Natural killer cell (primary cell): ENCODE results near the gene GBF1. TPM values are rescaled to one million over a fixed set of nuclear protein-coding genes. Genes with fewer than 3 reads are reported as not detected.
"Not testable (repeated sequence)": the region's sequence is repeated elsewhere in the genome, so short reads cannot be mapped to it uniquely, and the experiment has no call there.

Experiments
- ATAC-seq, 3 donors: fragments of 150-1000 bp in 2 of 3; fragments of 200-7000 bp in 1 of 3; cut with Tn5 transposase; 1 replicate in 1 of 3; 2 replicates in 2 of 3; pipeline ENCODE4 v1.10.0; 2021; ENCODE audit warnings: mild to moderate bottlenecking in 2 of 3, moderate library complexity in 2 of 3
- DNase-seq, 2 donors: peaks; one replicate each; pipeline versions ENCODE4 v3.0.0 to v3.0.0-alpha.2; 2013 to 2021; ENCODE audit warnings: mixed read lengths in 1 of 2
- H3K27ac ChIP-seq: one replicate; pipeline ENCODE4 v1.5.1; 2013; ENCODE audit warnings: mild to moderate bottlenecking, low read length
- H3K27me3 ChIP-seq: one replicate; pipeline ENCODE4 v1.6.1; 2013; ENCODE audit warnings: low read length; ENCODE audit not compliant: control insufficient read depth, insufficient read depth
- H3K36me3 ChIP-seq: one replicate; pipeline ENCODE4 v1.6.1; 2013; ENCODE audit warnings: low read length; ENCODE audit not compliant: control insufficient read depth, insufficient read depth
- H3K4me1 ChIP-seq: one replicate; pipeline ENCODE4 v1.6.1; 2013; ENCODE audit warnings: low read length; ENCODE audit not compliant: control insufficient read depth, insufficient read depth
- H3K4me3 ChIP-seq: one replicate; pipeline ENCODE4 v1.5.1; 2013; ENCODE audit warnings: low read length
- H3K9me3 ChIP-seq: one replicate; pipeline ENCODE4 v1.6.1; 2013; ENCODE audit warnings: low read length; ENCODE audit not compliant: control insufficient read depth, insufficient read depth
- H3K27ac Mint-ChIP-seq, 2 donors: one replicate each; pipeline ENCODE4 v1.8.0; 2022; ENCODE audit warnings: mild to moderate bottlenecking in 2 of 2, mixed read lengths in 2 of 2, moderate library complexity in 1 of 2
- H3K27me3 Mint-ChIP-seq, 2 donors: one replicate each; pipeline ENCODE4 v1.8.0; 2022; ENCODE audit warnings: low read depth in 2 of 2, mixed read lengths in 2 of 2
- H3K36me3 Mint-ChIP-seq: one replicate; pipeline ENCODE4 v1.8.0; 2022; ENCODE audit warnings: mixed read lengths
- H3K4me1 Mint-ChIP-seq, 2 donors: one replicate each; pipeline ENCODE4 v1.8.0; 2022; ENCODE audit warnings: mixed read lengths in 2 of 2
- H3K4me3 Mint-ChIP-seq: one replicate; pipeline ENCODE4 v1.8.0; 2022; ENCODE audit warnings: mild to moderate bottlenecking, moderate library complexity, mixed read lengths
- H3K9me3 Mint-ChIP-seq, 2 donors: one replicate each; pipeline ENCODE4 v1.8.0; 2022; ENCODE audit warnings: mixed read lengths in 2 of 2
- CTCF ChIP-seq: fragments of 200-600 bp; IDR thresholded peaks from one replicate; pipeline ENCODE4 v1.8.0; 2022; ENCODE audit warnings: antibody characterized with exemption
- WGBS: methylation state at CpG from one replicate; pipeline ENCODE4 v1.1.7; 2013; ENCODE audit warnings: missing lambda C conversion rate; ENCODE audit not compliant: insufficient coverage; 5-methylcytosine and 5-hydroxymethylcytosine counted together
- intact Hi-C: fragments of 100-400 bp; cut with micrococcal nuclease; formaldehyde crosslinking; loops from one replicate; pipeline ENCODE4 v1.14.2; 2022
- total RNA-seq, 4 donors: library from RNA; stranded (reverse); fragments of 120-200 nt in 1 of 4; gene quantifications; one replicate each; pipeline versions ENCODE4 v1.2.3 to v1.2.4, GENCODE V29; 2013 to 2022

Gene GBF1
- total RNA-seq, 3 donors from 2014 or later (not counting 1 experiment from before 2014, with no cell fraction given): 48.2 to 52.5 (median 50.9) TPM

DNA sequence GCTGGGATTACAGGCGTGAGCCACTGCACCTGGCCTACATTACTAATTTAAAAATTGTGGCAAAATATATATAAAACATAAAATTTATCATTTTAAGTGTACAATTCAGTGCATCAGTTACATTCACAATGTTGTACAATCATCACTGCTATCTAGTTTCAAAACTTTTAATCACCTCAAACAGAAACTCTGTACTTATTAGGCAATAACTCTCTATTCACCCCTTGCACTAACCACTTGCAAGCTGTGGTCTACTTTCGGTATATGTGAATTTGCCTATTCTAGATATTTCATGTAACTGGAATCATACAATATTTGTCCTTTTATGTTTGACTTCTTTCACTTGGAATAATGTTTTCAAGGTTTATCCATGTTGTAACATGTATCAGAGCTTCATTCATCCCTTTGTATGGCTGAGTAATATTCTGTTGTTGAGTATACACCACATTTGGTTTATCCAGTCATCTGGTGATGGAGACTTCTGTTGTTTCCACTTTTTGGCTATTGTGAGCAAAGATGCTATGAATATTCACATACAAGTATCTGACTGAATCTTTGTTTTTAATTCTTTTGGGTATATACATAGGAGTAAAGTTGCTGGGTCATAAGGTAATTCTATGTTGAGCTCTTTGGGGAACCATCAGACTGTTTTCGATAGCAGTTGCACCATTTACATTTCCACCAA lies 33.6 kb upstream of the GBF1 start:
- Mint-ChIP-seq H3K27me3 (peaks cover 0 to 9% of the 10 kb centered on the region in 2 donors), H3K4me3 (no peak overlapping the region), H3K36me3 (no peaks in the 10 kb centered on the region), H3K9me3 (no peaks in the 10 kb centered on the region), H3K4me1 (no peaks in the 10 kb centered on the region), H3K27ac (no peak overlapping the region)
- Histone ChIP-seq H3K9me3 (no peaks in the 10 kb centered on the region), H3K27me3 (no peaks in the 10 kb centered on the region), H3K4me3 (no peak overlapping the region), H3K4me1 (no peaks in the 10 kb centered on the region), H3K27ac (no peak overlapping the region), H3K36me3 (no peaks in the 10 kb centered on the region)
- WGBS: 100% methylated on average over 1 of the region's 3 CpGs
- no peak for TF ChIP-seq CTCF
- ATAC-seq (no peak), DNase-seq (no peak)
- intact Hi-C loops: no loop called here

DNA sequence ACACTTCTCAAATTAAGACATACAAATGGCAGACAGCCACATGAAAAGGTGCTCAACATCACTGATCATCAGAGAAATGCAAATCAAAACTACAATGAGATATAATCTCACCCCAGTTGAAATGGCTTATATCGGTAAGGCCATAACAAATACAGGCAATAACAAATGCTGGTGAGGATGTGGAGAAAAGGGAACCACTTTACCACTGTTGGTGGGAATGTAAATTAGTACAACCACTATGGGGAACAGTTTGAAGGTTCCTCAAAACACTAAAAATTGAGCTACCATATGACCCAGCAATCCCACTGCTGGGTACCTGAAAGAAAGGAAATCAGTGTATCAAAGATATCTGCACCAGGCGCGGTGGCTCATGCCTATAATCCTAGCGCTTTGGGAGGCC lies 31.7 kb upstream of the GBF1 start:
- H3K27ac Mint-ChIP-seq, H3K9me3 ChIP-seq, H3K4me1 Mint-ChIP-seq, H3K27me3 ChIP-seq, H3K27ac ChIP-seq, H3K9me3 Mint-ChIP-seq, intact Hi-C loops, DNase-seq, H3K36me3 ChIP-seq, ATAC-seq, H3K36me3 Mint-ChIP-seq, H3K4me3 Mint-ChIP-seq, H3K4me3 ChIP-seq, H3K4me1 ChIP-seq, H3K27me3 Mint-ChIP-seq: not testable (repeated sequence)
- 71% methylated on average over 3 of the region's 4 CpGs for WGBS

GRCh38 chr10:102219370-102219769 lies 26.0 kb upstream of the GBF1 start:
- Mint-ChIP-seq H3K9me3 (no peaks in the 10 kb centered on the region), H3K4me3 (no peak overlapping the region), H3K4me1 (no peaks in the 10 kb centered on the region), H3K36me3 (no peaks in the 10 kb centered on the region), H3K27ac (no peak overlapping the region), H3K27me3 (peaks cover 14 to 16% of the 10 kb centered on the region in 2 donors)
- no peak for DNase-seq
- no peak overlapping the region for H3K27ac ChIP-seq
- no peak overlapping the region for H3K4me3 ChIP-seq
- H3K27me3 ChIP-seq: no peaks in the 10 kb centered on the region
- no peaks in the 10 kb centered on the region for H3K4me1 ChIP-seq
- no peaks in the 10 kb centered on the region for H3K36me3 ChIP-seq
- no peak for TF ChIP-seq CTCF
- ATAC-seq: no peak
- intact Hi-C loops: no loop called here
- H3K9me3 ChIP-seq: no peaks in the 10 kb centered on the region
- WGBS: 90% methylated on average over 5 of the region's 5 CpGs

- Mint-ChIP-seq H3K27ac (no peak overlapping the region), H3K27me3 (peaks cover 14 to 16% of the 10 kb centered on the region in 2 donors), H3K9me3 (no peaks in the 10 kb centered on the region), H3K36me3 (no peaks in the 10 kb centered on the region), H3K4me1 (peaks cover under 1 to 1% of the 10 kb centered on the region in 2 donors), H3K4me3 (no peak overlapping the region)
- Histone ChIP-seq H3K4me1 (peaks cover under 1% of the 10 kb centered on the region), H3K9me3 (no peaks in the 10 kb centered on the region), H3K4me3 (no peak overlapping the region), H3K27ac (no peak overlapping the region), H3K27me3 (no peaks in the 10 kb centered on the region), H3K36me3 (no peaks in the 10 kb centered on the region)
- TF ChIP-seq CTCF: no peak
- no peak for ATAC-seq
- intact Hi-C loops: no loop called here
- DNase-seq: no peak
Measured at GRCh38 chr10:102220612-102221011, 24.7 kb upstream of the GBF1 start.
